ENCODE measurements around the gene XPOT. TPM values are rescaled to one million over a fixed set of nuclear protein-coding genes. Genes with fewer than 3 reads are reported as not detected.

XPOT gene
- total and polyA plus RNA-seq, 9 donors, result 13.2 to 170 (median 33.8) TPM

- Histone ChIP-seq H3K36me3 (no peaks in the 10 kb centered on the region), H3K4me3 (no peak overlapping the region), H3K4me1 (ENCODE audit: insufficient read depth) (no peaks in the 10 kb centered on the region), H3K9me3 (no peaks in the 10 kb centered on the region), H3K27me3 (no peaks in the 10 kb centered on the region), H3K27ac (no peak overlapping the region)
- intact Hi-C loops (cut with DNase I), result no loop called here
- 95 to 96% (median 95%) methylated on average over 2 of the region's 2 CpGs for WGBS, 3 donors
- DNase-seq, result no peak
- TF ChIP-seq CTCF (IDR thresholded peaks at IDR 0.05) (no peak), EP300 (IDR thresholded peaks at IDR 0.05) (no peak), POLR2A (IDR thresholded peaks at IDR 0.05) (no peak)
These were observed 7.2 kb downstream of the XPOT start for GRCh38 chr12:64411427-64411826.

- no peak overlapping the region for H3K27ac ChIP-seq
- no peaks in the 10 kb centered on the region for H3K9me3 ChIP-seq
- no peak for DNase-seq
- H3K27me3 ChIP-seq, result no peaks in the 10 kb centered on the region
- intact Hi-C loops (cut with DNase I), result no loop called here
- TF ChIP-seq CTCF (IDR thresholded peaks at IDR 0.05) (no peak), POLR2A (IDR thresholded peaks at IDR 0.05) (no peak), EP300 (IDR thresholded peaks at IDR 0.05) (no peak)
- H3K4me1 ChIP-seq (ENCODE audit: insufficient read depth), result no peaks in the 10 kb centered on the region
- H3K36me3 ChIP-seq, result no peaks in the 10 kb centered on the region
- WGBS, 3 donors, result 79 to 90% (median 83%) methylated on average over 2 of the region's 2 CpGs
- no peak overlapping the region for H3K4me3 ChIP-seq
These were observed 8.3 kb downstream of the XPOT start for GRCh38 chr12:64412459-64412858.

- DNase-seq, result no peak
- Histone ChIP-seq H3K27ac (no peak overlapping the region), H3K36me3 (no peaks in the 10 kb centered on the region), H3K9me3 (no peaks in the 10 kb centered on the region), H3K27me3 (no peaks in the 10 kb centered on the region), H3K4me1 (ENCODE audit: insufficient read depth) (no peaks in the 10 kb centered on the region), H3K4me3 (no peak overlapping the region)
- TF ChIP-seq POLR2A (IDR thresholded peaks at IDR 0.05) (no peak), CTCF (IDR thresholded peaks at IDR 0.05) (no peak), EP300 (IDR thresholded peaks at IDR 0.05) (no peak)
- 80 to 85% (median 82%) methylated on average over 2 of the region's 2 CpGs for WGBS, 3 donors
- intact Hi-C loops (cut with DNase I), result no loop called here
These were observed 9.7 kb downstream of the XPOT start for GRCh38 chr12:64413884-64414283.

GRCh38 chr12:64418209-64418608 is 14.0 kb downstream of the XPOT start:
- intact Hi-C loops (cut with DNase I), result no loop called here
- H3K9me3 ChIP-seq, result no peaks in the 10 kb centered on the region
- no peak overlapping the region for H3K27ac ChIP-seq
- no peaks in the 10 kb centered on the region for H3K27me3 ChIP-seq
- no peak for DNase-seq
- TF ChIP-seq CTCF (IDR thresholded peaks at IDR 0.05) (no peak), EP300 (IDR thresholded peaks at IDR 0.05) (no peak), POLR2A (IDR thresholded peaks at IDR 0.05) (no peak)
- H3K4me1 ChIP-seq (ENCODE audit: insufficient read depth), result no peaks in the 10 kb centered on the region
- no peaks in the 10 kb centered on the region for H3K36me3 ChIP-seq
- no peak overlapping the region for H3K4me3 ChIP-seq

- WGBS, 3 donors, result 83 to 93% (median 88%) methylated on average over 3 of the region's 3 CpGs
- Histone ChIP-seq H3K9me3 (no peaks in the 10 kb centered on the region), H3K4me1 (ENCODE audit: insufficient read depth) (no peaks in the 10 kb centered on the region), H3K27ac (no peak overlapping the region), H3K4me3 (no peak overlapping the region), H3K27me3 (no peaks in the 10 kb centered on the region), H3K36me3 (no peaks in the 10 kb centered on the region)
- intact Hi-C loops (cut with DNase I), result no loop called here
- TF ChIP-seq EP300 (IDR thresholded peaks at IDR 0.05) (no peak), POLR2A (IDR thresholded peaks at IDR 0.05) (no peak), CTCF (IDR thresholded peaks at IDR 0.05) (no peak)
- DNase-seq, result no peak
These were observed 15.5 kb downstream of the XPOT start for GRCh38 chr12:64419696-64420095.

All from ovary (tissue), 9 donors.